ENCODE data around the gene RXFP3. TPM values are rescaled to one million over a fixed set of nuclear protein-coding genes. Genes with fewer than 3 reads are reported as not detected.
"Not testable (repeated sequence)": the region's sequence is repeated elsewhere in the genome, so short reads cannot be mapped to it uniquely, and the experiment has no call there.

RXFP3 gene
- total and polyA plus RNA-seq, 10 donors = not detected

GRCh38 chr5:33939556-33940262 lies 3.5 kb downstream of the RXFP3 start:
- no peak overlapping the region for H3K27ac ChIP-seq
- 70 to 86% (median 80%) methylated on average over 8 of the region's 8 CpGs for WGBS, 5 donors
- no peaks in the 10 kb centered on the region for H3K36me3 ChIP-seq
- H3K4me1 ChIP-seq = peaks cover 0 to 20% (median 11%) of the 10 kb centered on the region in 6 donors
- no peak overlapping the region for H3K4me3 ChIP-seq
- DNase-seq = no peak
- peaks cover 0 to 84% (median 40%) of the 10 kb centered on the region in 7 donors for H3K27me3 ChIP-seq (replicated peaks in 1 of 7)
- H3K9me3 ChIP-seq = no peaks in the 10 kb centered on the region
- TF ChIP-seq POLR2AphosphoS5 (IDR thresholded peaks at IDR 0.05) (no peak), CTCF (IDR thresholded peaks at IDR 0.05 in 8 of 11, conservative IDR thresholded peaks at IDR 0.05 in 3 of 11) (no peak), POLR2A (IDR thresholded peaks at IDR 0.05) (no peak)
- intact Hi-C loops (cut with DNase I; ENCODE audit: low total_unique reads) = no loop called here

GRCh38 chr5:33941090-33941489 lies 4.9 kb downstream of the RXFP3 start:
- intact Hi-C loops (cut with DNase I; ENCODE audit: low total_unique reads) = no loop called here

GRCh38 chr5:33944543-33945132 lies 8.5 kb downstream of the RXFP3 start:
- H3K4me3 ChIP-seq = no peak overlapping the region
- WGBS, 5 donors = 82 to 88% (median 84%) methylated on average over 12 of the region's 12 CpGs
- TF ChIP-seq POLR2AphosphoS5 (IDR thresholded peaks at IDR 0.05) = no peak
- no peak for TF ChIP-seq POLR2A (IDR thresholded peaks at IDR 0.05)
- TF ChIP-seq CTCF (IDR thresholded peaks at IDR 0.05 in 8 of 11, conservative IDR thresholded peaks at IDR 0.05 in 3 of 11) = no peak
- no peaks in the 10 kb centered on the region for H3K36me3 ChIP-seq
- DNase-seq = no peak
- H3K27ac ChIP-seq = no peak overlapping the region
- H3K9me3 ChIP-seq = no peaks in the 10 kb centered on the region
- H3K4me1 ChIP-seq = no peaks in the 10 kb centered on the region
- H3K27me3 ChIP-seq (replicated peaks in 1 of 7) = peaks cover 0 to 44% (median 0%) of the 10 kb centered on the region in 7 donors
- intact Hi-C loops (cut with DNase I; ENCODE audit: low total_unique reads) = no loop called here

More at GRCh38 chr5:33941090-33941489, 4.9 kb downstream of the RXFP3 start:
- Histone ChIP-seq H3K36me3 (no peaks in the 10 kb centered on the region), H3K4me3 (no peak overlapping the region), H3K4me1 (peaks cover 0 to 14% (median 8%) of the 10 kb centered on the region in 6 donors), H3K27me3 (replicated peaks in 1 of 7) (peaks cover 0 to 72% (median 31%) of the 10 kb centered on the region in 7 donors), H3K9me3 (no peaks in the 10 kb centered on the region), H3K27ac (no peak overlapping the region)
- 76 to 86% (median 83%) methylated on average over 5 of the region's 5 CpGs for WGBS, 5 donors
- TF ChIP-seq POLR2AphosphoS5 (IDR thresholded peaks at IDR 0.05) (no peak), CTCF (IDR thresholded peaks at IDR 0.05 in 8 of 11, conservative IDR thresholded peaks at IDR 0.05 in 3 of 11) (no peak), POLR2A (IDR thresholded peaks at IDR 0.05) (no peak)
- no peak for DNase-seq

- WGBS, 5 donors = 72 to 95% (median 76%) methylated on average over 4 to 5 of the region's 5 CpGs
- H3K27ac ChIP-seq; H3K27me3 ChIP-seq (replicated peaks in 1 of 7); intact Hi-C loops (cut with DNase I; ENCODE audit: low total_unique reads); H3K4me1 ChIP-seq; DNase-seq; H3K4me3 ChIP-seq; H3K36me3 ChIP-seq: not testable (repeated sequence)
- H3K9me3 ChIP-seq = peaks cover 0 to 18% (median 8%) of the 10 kb centered on the region in 8 donors
These were observed 16.0 kb downstream of the RXFP3 start for GRCh38 chr5:33952175-33952574.
